GM20431 (cell line): ENCODE measurements around the gene HDLBP.

ENCODE experiments used
- in situ Hi-C: fragments of 300-500 bp; cut with MseI, MboI; formaldehyde crosslinking; loops from one replicate; pipeline ENCODE4 v1.15.0; 2020; ENCODE audit warnings: low sequenced_read_pairs; ENCODE audit not compliant: unreplicated experiment

The HDLBP gene

GRCh38 chr2:241184901-241185300 lies 130.6 kb downstream of the HDLBP start:
- in situ Hi-C loops = no loop called here

GRCh38 chr2:241183221-241183620 lies 132.3 kb downstream of the HDLBP start:
- in situ Hi-C loops = no loop called here

GRCh38 chr2:241182531-241183133 lies 132.8 kb downstream of the HDLBP start:
- in situ Hi-C loops = no loop called here

GRCh38 chr2:241182126-241182525 lies 133.3 kb downstream of the HDLBP start:
- in situ Hi-C loops = no loop called here

- in situ Hi-C loops = no loop called here
These were observed 135.0 kb downstream of the HDLBP start for GRCh38 chr2:241180495-241180894.

- in situ Hi-C loops = no loop called here
These were observed 135.6 kb downstream of the HDLBP start for GRCh38 chr2:241179899-241180298.

- in situ Hi-C loops = no loop called here
These were observed 136.5 kb downstream of the HDLBP start for GRCh38 chr2:241178961-241179360.

- in situ Hi-C loops = no loop called here
These were observed 137.7 kb downstream of the HDLBP start for GRCh38 chr2:241177526-241178334.
